Measurements from ENCODE around the gene DDX17.

DNA sequence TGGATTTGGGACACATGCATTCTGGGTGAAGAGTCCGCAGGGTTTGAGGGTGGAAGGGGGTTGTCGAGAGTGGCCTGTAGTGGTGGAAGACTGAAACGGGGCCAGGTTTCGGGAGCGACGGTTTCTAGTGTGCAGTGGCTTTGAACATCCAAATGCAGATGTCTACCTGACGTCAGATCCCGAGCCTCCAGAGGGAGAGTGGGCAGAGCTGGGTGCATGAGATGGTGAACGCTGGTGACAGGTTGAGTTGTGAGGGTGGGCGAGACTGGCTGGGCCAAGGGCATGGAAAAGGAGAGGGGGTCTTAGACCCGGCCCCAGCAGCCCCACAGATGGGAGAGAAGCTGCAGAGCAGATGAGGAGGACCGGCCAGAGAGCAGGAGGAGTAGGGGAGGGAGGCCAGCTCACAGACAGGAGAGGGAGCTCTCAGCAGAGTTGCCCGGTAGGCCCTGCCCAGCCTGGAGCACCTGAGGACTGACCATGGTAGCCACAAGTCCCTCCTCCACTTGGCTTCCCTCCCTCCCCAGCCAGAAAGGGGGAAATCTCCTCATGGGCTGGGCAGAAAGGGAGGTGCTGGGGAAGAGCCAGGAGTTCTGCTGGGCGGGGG lies 65.3 kb downstream of the DDX17 start:
- TF ChIP-seq, protein P1, sequence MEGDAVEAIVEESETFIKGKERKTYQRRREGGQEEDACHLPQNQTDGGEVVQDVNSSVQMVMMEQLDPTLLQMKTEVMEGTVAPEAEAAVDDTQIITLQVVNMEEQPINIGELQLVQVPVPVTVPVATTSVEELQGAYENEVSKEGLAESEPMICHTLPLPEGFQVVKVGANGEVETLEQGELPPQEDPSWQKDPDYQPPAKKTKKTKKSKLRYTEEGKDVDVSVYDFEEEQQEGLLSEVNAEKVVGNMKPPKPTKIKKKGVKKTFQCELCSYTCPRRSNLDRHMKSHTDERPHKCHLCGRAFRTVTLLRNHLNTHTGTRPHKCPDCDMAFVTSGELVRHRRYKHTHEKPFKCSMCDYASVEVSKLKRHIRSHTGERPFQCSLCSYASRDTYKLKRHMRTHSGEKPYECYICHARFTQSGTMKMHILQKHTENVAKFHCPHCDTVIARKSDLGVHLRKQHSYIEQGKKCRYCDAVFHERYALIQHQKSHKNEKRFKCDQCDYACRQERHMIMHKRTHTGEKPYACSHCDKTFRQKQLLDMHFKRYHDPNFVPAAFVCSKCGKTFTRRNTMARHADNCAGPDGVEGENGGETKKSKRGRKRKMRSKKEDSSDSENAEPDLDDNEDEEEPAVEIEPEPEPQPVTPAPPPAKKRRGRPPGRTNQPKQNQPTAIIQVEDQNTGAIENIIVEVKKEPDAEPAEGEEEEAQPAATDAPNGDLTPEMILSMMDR (IDR thresholded peaks at IDR 0.05; ENCODE audit: control extremely low read depth in 1 of 3, insufficient read depth in 1 of 3, low read depth in 1 of 3, low read length in 3 of 3): peak in 2 of 3 experiments; percentile 5 to 11; a peak in 2 of 4 replicates
- no peak for TF ChIP-seq SRF (IDR thresholded peaks at IDR 0.05; ENCODE audit: low read depth, low read length)
